GM18505 (cell line): ENCODE results near the gene SLX4.

Source experiments
- ATAC-seq: cut with Tn5 transposase; IDR thresholded peaks from one replicate; pipeline ENCODE4 v1.9.1; 2021; ENCODE audit not compliant: unreplicated experiment
- POLR2A ChIP-seq: IDR thresholded peaks from 4 replicates; pipeline ENCODE4 v1.6.1; 2011; ENCODE audit warnings: borderline replicate concordance; ENCODE audit not compliant: insufficient read depth, insufficient read length; ENCODE audit errors: extremely low read depth

Gene SLX4

GRCh38 chr16:3538222-3538621, 73.2 kb downstream of the SLX4 start:
- TF ChIP-seq POLR2A, result no peak

GRCh38 chr16:3536851-3537250, 74.6 kb downstream of the SLX4 start:
- ATAC-seq, result no peak
- no peak for TF ChIP-seq POLR2A

More at GRCh38 chr16:3538222-3538621, 73.2 kb downstream of the SLX4 start:
- ATAC-seq, result no peak

GRCh38 chr16:3536271-3536731, 75.1 kb downstream of the SLX4 start:
- TF ChIP-seq POLR2A, result no peak
- ATAC-seq, result no peak

GRCh38 chr16:3534126-3534525, 77.3 kb downstream of the SLX4 start:
- TF ChIP-seq POLR2A, result no peak
- ATAC-seq, result no peak

- ATAC-seq, result no peak
- no peak for TF ChIP-seq POLR2A
Observed at GRCh38 chr16:3532741-3533140, 78.7 kb downstream of the SLX4 start.
